Sigmoid colon (tissue), 7 donors: ENCODE measurements around the gene DOCK3. TPM values are rescaled to one million over a fixed set of nuclear protein-coding genes. Genes with fewer than 3 reads are reported as not detected.
"Not testable (repeated sequence)": the region's sequence is repeated elsewhere in the genome, so short reads cannot be mapped to it uniquely, and the experiment has no call there.

Experiments
- DNase-seq: peaks from one replicate; pipeline ENCODE4 v3.0.0-alpha.2; 2019
- H3K27ac ChIP-seq, 4 donors: fragments of 200-600 bp; sonication (generic); one replicate each; pipeline ENCODE4 v1.5.1; 2016 to 2019; ENCODE audit warnings: mild to moderate bottlenecking in 1 of 4
- H3K27me3 ChIP-seq, 3 donors: fragments of 200-600 bp; sonication (generic); one replicate each; pipeline ENCODE4 v1.5.1; 2019; ENCODE audit warnings: mild to moderate bottlenecking in 1 of 3
- H3K36me3 ChIP-seq, 4 donors: fragments of 200-600 bp; sonication (generic); one replicate each; pipeline ENCODE4 v1.5.1; 2016 to 2019
- H3K4me1 ChIP-seq, 4 donors: fragments of 200-600 bp; sonication (generic); one replicate each; pipeline ENCODE4 v1.5.1; 2017 to 2019
- H3K4me3 ChIP-seq, 4 donors: fragments of 200-600 bp; sonication (generic); one replicate each; pipeline ENCODE4 v1.5.1; 2017 to 2019; ENCODE audit warnings: mild to moderate bottlenecking in 2 of 4, moderate library complexity in 1 of 4
- H3K9me3 ChIP-seq, 4 donors: fragments of 200-600 bp in 3 of 4; sonication (generic) in 3 of 4; one replicate each; pipeline versions ENCODE4 v1.5.1 to v1.6.1; 2013 to 2019
- CTCF ChIP-seq, 4 experiments: fragments of 450-650 bp in 3 of 4; fragments of 200-600 bp in 1 of 4; IDR thresholded peaks; one replicate each; pipeline ENCODE4 v1.5.1; 2016 to 2019; ENCODE audit warnings: antibody characterized with exemption in 4 of 4, mild to moderate bottlenecking in 3 of 4, moderate library complexity in 2 of 4
- EP300 ChIP-seq, 4 donors: sonication (generic); formaldehyde crosslinking; IDR thresholded peaks; one replicate each; pipeline ENCODE4 v1.6.1; 2017; ENCODE audit warnings: antibody characterized with exemption in 4 of 4
- POLR2A ChIP-seq, 2 donors: fragments of 450-650 bp; IDR thresholded peaks; one replicate each; pipeline ENCODE4 v1.6.1; 2016; ENCODE audit warnings: antibody characterized with exemption in 2 of 2, mild to moderate bottlenecking in 2 of 2, moderate library complexity in 2 of 2
- POLR2AphosphoS5 ChIP-seq, 4 donors: sonication (generic); formaldehyde crosslinking; IDR thresholded peaks; one replicate each; pipeline ENCODE4 v1.6.1; 2017; ENCODE audit warnings: antibody characterized with exemption in 4 of 4
- WGBS, 2 donors: extraction: QIAGEN DNeasy Blood & Tissue Kit; methylation state at CpG; one replicate each; pipeline ENCODE4 v1.1.7; 2013; 5-methylcytosine and 5-hydroxymethylcytosine counted together
- intact Hi-C: fragments of 100-400 bp; cut with DNase I; formaldehyde crosslinking; loops from one replicate; pipeline ENCODE4 v1.15.1; 2023
- polyA plus RNA-seq, 3 donors: library from polyadenylated mRNA; stranded (reverse); fragments of 200-250 nt; gene quantifications; one replicate each; pipeline ENCODE4 v1.2.3, GENCODE V29; 2013
- total RNA-seq, 4 donors: library from RNA; depleted of rRNA; stranded (reverse); fragments of >200 nt; gene quantifications; one replicate each; pipeline ENCODE4 v1.1.0, GENCODE V29; 2016
- donor health status: healthy with polysubstance abuse.
- donor health status: Bipolar disorder and iron deficiency.
- donor health status: healthy.

The DOCK3 gene
- total and polyA plus RNA-seq, 7 donors, result 0.25 to 4.4 (median 3.3) TPM; not detected in 2

GRCh38 chr3:50737906-50738598 is 63.3 kb downstream of the DOCK3 start:
- no peak for TF ChIP-seq CTCF (IDR thresholded peaks at IDR 0.05)
- no peak for TF ChIP-seq POLR2AphosphoS5 (IDR thresholded peaks at IDR 0.05)
- no peak for TF ChIP-seq POLR2A (IDR thresholded peaks at IDR 0.05)
- no peak for TF ChIP-seq EP300 (IDR thresholded peaks at IDR 0.05)
- Histone ChIP-seq H3K9me3 (peaks cover 0 to 8% (median 0%) of the 10 kb centered on the region in 4 donors), H3K4me1 (no peaks in the 10 kb centered on the region), H3K27ac (no peak overlapping the region), H3K36me3 (no peaks in the 10 kb centered on the region), H3K27me3 (no peaks in the 10 kb centered on the region), H3K4me3 (no peak overlapping the region)
- 84 to 86% methylated on average over 6 of the region's 6 CpGs for WGBS, 2 donors
- intact Hi-C loops, result no loop called here
- no peak for DNase-seq

DNA sequence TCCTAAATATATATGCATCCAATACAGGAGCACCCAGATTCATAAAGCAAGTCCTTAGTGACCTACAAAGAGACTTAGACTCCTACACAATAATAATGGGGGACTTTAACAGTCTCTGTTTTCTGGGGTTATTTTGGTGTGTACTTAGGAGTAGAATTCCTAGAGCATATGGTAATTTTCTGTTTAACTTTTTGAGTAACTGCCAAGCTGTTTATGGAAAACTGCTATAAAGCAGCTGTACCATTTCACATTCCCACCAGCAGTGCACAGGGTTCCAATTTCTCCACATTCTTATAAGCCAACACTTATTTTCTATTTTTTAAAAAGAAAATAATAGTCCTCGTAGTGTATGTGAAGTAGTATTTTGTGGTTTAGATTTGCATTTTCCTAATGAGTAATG is 68.9 kb downstream of the DOCK3 start:
- DNase-seq, result no peak
- Histone ChIP-seq H3K4me3 (no peak overlapping the region), H3K27ac (no peak overlapping the region), H3K9me3 (peaks cover 0 to 3% (median 0%) of the 10 kb centered on the region in 4 donors), H3K4me1 (no peaks in the 10 kb centered on the region), H3K36me3 (no peaks in the 10 kb centered on the region), H3K27me3 (no peaks in the 10 kb centered on the region)
- TF ChIP-seq POLR2A (IDR thresholded peaks at IDR 0.05), result no peak
- TF ChIP-seq CTCF (IDR thresholded peaks at IDR 0.05), result no peak
- no peak for TF ChIP-seq POLR2AphosphoS5 (IDR thresholded peaks at IDR 0.05)
- TF ChIP-seq EP300 (IDR thresholded peaks at IDR 0.05), result no peak
- 70 to 74% methylated on average over 1 of the region's 1 CpG for whole genome bisulfite sequencing, 2 donors
- intact Hi-C loops, result no loop called here

- Histone ChIP-seq H3K36me3 (no peaks in the 10 kb centered on the region), H3K27ac (no peak overlapping the region), H3K27me3 (no peaks in the 10 kb centered on the region), H3K9me3 (peaks cover 0 to 3% (median 0%) of the 10 kb centered on the region in 4 donors), H3K4me3 (no peak overlapping the region), H3K4me1 (no peaks in the 10 kb centered on the region)
- no peak for DNase-seq
- TF ChIP-seq CTCF (IDR thresholded peaks at IDR 0.05), result no peak
- no peak for TF ChIP-seq POLR2A (IDR thresholded peaks at IDR 0.05)
- TF ChIP-seq EP300 (IDR thresholded peaks at IDR 0.05), result no peak
- intact Hi-C loops, result no loop called here
- WGBS, 2 donors, result 65 to 67% methylated on average over 5 of the region's 5 CpGs
Measured at GRCh38 chr3:50749822-50750221, 75.1 kb downstream of the DOCK3 start.

GRCh38 chr3:50759015-50759414 is 84.3 kb downstream of the DOCK3 start:
- no peaks in the 10 kb centered on the region for H3K4me1 ChIP-seq
- no peaks in the 10 kb centered on the region for H3K27me3 ChIP-seq
- 91 to 96% methylated on average over 5 of the region's 5 CpGs for WGBS, 2 donors
- no peak for DNase-seq
- H3K9me3 ChIP-seq, result peaks cover 0 to 1% (median 0%) of the 10 kb centered on the region in 4 donors
- TF ChIP-seq EP300 (IDR thresholded peaks at IDR 0.05), result no peak
- TF ChIP-seq CTCF (IDR thresholded peaks at IDR 0.05), result no peak
- no peak for TF ChIP-seq POLR2AphosphoS5 (IDR thresholded peaks at IDR 0.05)
- TF ChIP-seq POLR2A (IDR thresholded peaks at IDR 0.05), result no peak
- no peaks in the 10 kb centered on the region for H3K36me3 ChIP-seq
- H3K4me3 ChIP-seq, result no peak overlapping the region
- intact Hi-C loops, result no loop called here
- H3K27ac ChIP-seq, result no peak overlapping the region

- H3K4me3 ChIP-seq, result no peak overlapping the region
- 59 to 88% methylated on average over 1 of the region's 1 CpG for WGBS, 2 donors
- no peaks in the 10 kb centered on the region for H3K36me3 ChIP-seq
- no peak overlapping the region for H3K27ac ChIP-seq
- intact Hi-C loops, result no loop called here
- no peaks in the 10 kb centered on the region for H3K4me1 ChIP-seq
- peaks cover 0 to 2% (median 0%) of the 10 kb centered on the region in 4 donors for H3K9me3 ChIP-seq
- H3K27me3 ChIP-seq, result no peaks in the 10 kb centered on the region
- TF ChIP-seq CTCF (IDR thresholded peaks at IDR 0.05) (no peak), POLR2AphosphoS5 (IDR thresholded peaks at IDR 0.05) (no peak), EP300 (IDR thresholded peaks at IDR 0.05) (no peak), POLR2A (IDR thresholded peaks at IDR 0.05) (no peak)
- no peak for DNase-seq
Measured at GRCh38 chr3:50777680-50778079, 103.0 kb downstream of the DOCK3 start.

DNA sequence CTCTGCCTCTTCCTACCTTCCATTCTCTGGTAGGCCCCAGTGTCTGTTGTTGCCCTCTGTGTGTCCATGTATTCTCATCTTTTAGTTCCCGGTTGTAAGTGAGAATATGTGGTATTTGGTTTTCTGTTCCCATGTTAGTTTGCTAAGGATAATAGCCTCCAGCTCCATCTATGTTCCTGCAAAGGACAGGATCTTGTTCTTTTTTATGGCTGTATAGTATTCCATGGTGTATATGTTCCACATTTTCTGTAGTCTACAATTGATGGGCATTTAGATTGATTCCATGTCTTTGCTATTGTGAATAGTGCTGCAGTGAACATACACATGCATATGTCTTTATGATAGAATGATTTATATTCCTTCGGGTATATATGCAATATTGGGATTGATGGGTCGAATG is 107.0 kb downstream of the DOCK3 start:
- not testable (repeated sequence) for H3K4me3 ChIP-seq
- 93 to 94% methylated on average over 3 of the region's 3 CpGs for WGBS, 2 donors

More for the DNA sequence above, 107.0 kb downstream of the DOCK3 start:
- intact Hi-C loops, H3K27me3 ChIP-seq, H3K4me1 ChIP-seq, H3K27ac ChIP-seq, DNase-seq, H3K36me3 ChIP-seq, H3K9me3 ChIP-seq: not testable (repeated sequence)
